ENCODE results near the gene NAT8.
"Not testable (repeated sequence)": the region's sequence is repeated elsewhere in the genome, so short reads cannot be mapped to it uniquely, and the experiment has no call there.

DNA sequence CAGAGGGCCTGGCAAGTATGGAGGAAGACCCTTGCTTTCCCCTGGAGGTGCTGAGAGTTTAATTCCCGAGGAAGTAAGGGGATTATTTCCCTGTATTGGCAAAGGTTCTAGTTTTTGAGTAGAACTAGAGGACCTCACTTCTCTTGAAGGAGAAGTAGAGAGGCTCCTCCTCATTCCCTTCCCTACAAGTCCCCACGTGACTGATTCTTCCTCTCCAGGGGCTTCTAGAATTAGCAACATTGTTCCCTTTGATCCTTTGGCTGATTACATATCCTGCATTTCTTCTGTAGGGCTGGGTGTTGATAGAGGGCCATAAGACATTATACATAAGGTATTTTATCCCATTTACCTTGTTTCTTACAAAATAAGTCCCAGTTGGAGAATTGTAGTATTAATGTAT lies 35.8 kb upstream of the NAT8 start:
- TF ChIP-seq, protein P1, sequence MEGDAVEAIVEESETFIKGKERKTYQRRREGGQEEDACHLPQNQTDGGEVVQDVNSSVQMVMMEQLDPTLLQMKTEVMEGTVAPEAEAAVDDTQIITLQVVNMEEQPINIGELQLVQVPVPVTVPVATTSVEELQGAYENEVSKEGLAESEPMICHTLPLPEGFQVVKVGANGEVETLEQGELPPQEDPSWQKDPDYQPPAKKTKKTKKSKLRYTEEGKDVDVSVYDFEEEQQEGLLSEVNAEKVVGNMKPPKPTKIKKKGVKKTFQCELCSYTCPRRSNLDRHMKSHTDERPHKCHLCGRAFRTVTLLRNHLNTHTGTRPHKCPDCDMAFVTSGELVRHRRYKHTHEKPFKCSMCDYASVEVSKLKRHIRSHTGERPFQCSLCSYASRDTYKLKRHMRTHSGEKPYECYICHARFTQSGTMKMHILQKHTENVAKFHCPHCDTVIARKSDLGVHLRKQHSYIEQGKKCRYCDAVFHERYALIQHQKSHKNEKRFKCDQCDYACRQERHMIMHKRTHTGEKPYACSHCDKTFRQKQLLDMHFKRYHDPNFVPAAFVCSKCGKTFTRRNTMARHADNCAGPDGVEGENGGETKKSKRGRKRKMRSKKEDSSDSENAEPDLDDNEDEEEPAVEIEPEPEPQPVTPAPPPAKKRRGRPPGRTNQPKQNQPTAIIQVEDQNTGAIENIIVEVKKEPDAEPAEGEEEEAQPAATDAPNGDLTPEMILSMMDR (IDR thresholded peaks at IDR 0.05): not testable (repeated sequence)
- TF ChIP-seq POLR2AphosphoS5, EP300, POLR2A (IDR thresholded peaks at IDR 0.05): not testable (repeated sequence)
